T47D (cell line): ENCODE data around the gene COL5A3.

Experiments used
- DNase-seq, 2 experiments: peaks; one replicate each; pipeline versions ENCODE4 v3.0.0 to v3.0.0-alpha.2; 2011 to 2012; ENCODE audit warnings: low read depth in 1 of 2, low spot score in 1 of 2
- JUND ChIP-seq: IDR thresholded peaks from 2 replicates; pipeline ENCODE4 v1.6.1; 2012; ENCODE audit warnings: low read depth
- in situ Hi-C: cut with HindIII; loops from 2 replicates; pipeline ENCODE4 v1.10.0; 2016; ENCODE audit warnings: low sequenced_read_pairs, low pct_unique_long_range_greater_than_20kb

The COL5A3 gene

DNA sequence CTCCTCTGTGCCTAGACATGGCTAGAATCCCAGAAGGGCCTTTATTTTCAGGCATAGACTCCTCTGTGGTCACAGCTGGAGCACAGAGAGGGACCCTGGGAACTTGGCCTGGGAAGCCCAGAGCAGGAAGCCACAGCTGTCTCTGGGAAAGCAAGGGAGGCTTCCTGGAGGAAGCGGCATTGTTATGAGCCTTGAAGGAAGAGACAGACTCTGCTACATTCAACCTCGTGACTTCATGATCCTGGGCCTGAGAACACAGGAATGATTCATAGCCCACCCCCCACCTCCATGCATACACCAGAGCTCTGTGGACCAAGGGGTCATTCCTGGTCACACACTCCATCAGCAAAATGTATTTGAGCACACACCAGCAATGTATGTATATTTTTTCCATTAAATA, 11.6 kb upstream of the COL5A3 start:
- no peak for TF ChIP-seq JUND
- in situ Hi-C loops, result no loop called here
- DNase-seq, result no peak

DNA sequence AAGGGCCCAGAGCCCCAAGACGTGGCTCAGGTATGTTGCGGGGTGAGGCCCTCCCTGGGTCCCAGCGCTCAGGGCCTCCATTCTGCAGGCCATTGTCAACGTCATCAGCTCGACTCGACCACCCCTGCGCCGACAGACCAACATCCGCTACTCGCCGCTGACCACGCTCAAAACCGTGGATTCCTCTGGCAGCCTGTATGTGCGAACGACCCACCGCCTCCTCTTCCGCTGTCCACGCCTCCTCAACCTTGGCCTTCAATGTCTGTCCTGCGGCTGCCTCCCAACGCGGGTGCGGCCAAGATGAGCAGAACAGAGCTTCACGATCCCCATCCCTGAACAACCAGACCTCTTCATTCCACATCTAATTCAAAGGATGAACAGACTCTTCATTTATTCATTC, 11.1 kb upstream of the COL5A3 start:
- in situ Hi-C loops, result no loop called here
- no peak for DNase-seq
- TF ChIP-seq JUND, result no peak

DNA sequence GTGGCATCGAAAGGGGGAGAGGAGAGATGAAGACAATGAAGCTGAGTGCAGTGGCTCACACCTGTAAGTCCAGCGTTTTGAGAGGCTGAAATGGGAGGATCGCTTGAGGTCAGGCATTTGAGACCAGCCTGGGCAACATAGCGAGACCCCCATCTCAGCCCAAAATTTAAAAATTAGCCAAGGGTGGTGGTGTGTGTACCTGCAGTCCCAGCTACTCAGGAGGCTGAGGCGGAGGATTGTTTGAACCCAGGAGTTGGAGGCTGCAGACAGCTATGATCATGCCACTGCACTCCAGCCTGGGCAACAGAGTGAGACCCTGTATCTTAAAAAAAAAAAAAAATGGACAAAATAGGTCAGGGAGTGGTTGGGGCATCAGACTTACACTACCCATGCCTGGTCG, 10.5 kb upstream of the COL5A3 start:
- DNase-seq, result no peak
- in situ Hi-C loops, result no loop called here
- TF ChIP-seq JUND, result no peak

DNA sequence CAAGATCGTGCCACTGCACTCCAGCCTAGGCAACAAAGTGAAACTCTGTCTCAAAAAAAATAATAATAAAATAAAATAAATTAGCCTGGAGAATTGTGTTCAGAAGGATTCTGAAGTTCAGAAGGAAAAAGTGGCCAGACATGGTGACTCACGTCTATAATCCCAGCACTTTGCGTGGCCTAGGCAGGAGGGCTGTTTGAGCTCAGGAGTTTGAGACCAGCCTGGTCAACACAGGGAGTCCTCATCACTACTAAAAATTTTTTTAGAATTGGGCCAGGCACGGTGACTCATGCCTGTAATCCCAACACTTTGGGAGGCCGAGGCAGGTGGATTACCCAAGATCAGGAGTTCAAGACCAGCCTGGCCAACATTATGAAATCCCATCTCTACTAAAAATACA, 8.9 kb upstream of the COL5A3 start:
- in situ Hi-C loops, result no loop called here
- no peak for TF ChIP-seq JUND
- no peak for DNase-seq

DNA sequence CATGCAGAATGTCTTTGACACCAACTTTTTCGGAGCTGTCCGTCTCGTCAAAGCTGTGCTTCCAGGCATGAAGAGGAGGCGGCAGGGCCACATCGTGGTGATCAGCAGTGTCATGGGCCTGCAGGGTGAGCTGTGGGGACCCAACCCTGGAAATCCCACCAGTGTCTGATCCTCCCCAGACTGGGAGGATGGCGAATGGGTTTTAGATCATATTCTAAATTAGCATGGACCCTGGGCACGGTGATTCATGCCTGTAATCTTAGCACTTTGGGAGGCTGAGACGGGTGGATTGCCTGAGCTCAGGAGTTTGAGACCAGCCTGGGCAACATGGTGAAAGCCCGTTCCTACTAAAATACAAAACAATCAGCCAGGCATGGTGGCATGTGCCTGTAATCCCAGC, 8.5 kb upstream of the COL5A3 start:
- no peak for TF ChIP-seq JUND
- in situ Hi-C loops, result no loop called here
- no peak for DNase-seq

DNA sequence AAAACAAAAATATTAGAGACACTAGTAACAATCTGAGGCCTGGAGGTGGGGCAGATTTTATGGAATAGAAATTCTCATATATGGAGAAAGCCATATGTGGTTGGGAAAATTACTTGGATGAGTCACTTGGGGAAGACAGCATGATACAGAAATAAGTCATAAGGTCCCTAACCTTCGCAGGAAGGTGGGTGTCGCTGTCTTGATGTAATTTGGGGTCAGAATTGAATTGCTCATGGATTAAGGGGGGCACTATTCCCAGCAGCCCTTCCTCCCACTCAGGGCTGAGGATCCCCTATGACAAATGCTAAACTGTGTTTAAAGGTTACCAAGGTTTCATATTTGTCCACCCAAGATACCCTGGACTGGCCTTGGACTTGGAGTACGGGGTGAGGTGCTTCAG, 8.0 kb upstream of the COL5A3 start:
- no peak for TF ChIP-seq JUND
- no peak for DNase-seq
- in situ Hi-C loops, result no loop called here

DNA sequence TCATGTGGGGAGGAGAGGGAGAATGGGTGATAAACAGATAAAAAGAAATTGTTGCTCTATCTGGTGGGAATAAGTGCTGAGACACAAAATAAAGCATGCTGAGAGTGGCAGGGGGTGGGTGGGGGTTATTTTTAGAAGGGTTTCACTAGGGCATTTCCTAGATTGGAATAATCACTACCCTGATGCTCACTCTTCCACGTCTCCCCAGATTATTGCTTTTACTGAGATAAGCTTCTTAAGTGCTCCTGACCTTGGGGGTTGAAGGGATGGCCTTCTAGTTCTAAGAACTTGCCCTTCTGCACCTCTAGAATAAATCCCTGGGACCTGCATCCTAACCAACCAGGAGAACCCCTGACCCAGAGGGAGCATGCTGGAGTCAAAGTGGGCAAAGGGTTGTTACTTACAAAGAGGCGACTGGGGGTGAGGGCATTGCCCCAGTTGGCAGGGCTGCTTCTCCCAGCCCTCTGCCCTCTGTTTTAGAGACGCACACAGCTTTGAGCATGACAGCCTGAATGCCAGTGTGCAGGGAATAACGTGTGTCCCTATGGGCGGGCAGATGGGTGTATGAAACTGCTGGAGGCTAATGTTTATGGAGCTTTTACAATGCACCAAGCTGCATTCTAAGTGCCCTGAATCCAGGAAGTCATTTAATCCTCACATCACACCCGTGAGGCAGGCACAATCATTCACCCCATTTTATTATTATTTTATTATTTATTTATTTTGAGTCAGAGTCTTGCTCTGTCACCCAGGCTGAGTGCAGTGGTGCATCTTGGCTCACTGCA, 3.7 kb upstream of the COL5A3 start:
- DNase-seq, result no peak
- TF ChIP-seq JUND, result no peak
- in situ Hi-C loops, result no loop called here

DNA sequence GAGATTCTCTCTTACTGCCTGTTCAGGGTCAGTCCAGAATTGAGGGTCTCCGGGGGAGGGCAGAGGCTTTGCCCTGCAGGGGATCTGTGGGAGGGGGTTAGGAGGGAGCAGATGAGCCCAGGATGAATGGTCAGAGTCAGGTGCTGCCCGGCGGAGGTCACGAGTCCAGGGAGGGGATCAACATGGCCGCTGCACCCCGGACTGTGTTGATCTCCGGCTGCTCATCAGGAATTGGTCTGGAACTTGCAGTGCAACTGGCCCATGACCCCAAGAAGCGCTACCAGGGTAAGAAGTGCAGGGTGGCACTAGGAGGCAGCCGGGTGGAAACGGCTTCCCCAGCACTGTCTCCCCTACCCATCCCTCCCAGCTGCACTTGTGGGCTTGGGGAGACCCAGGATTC, 3.0 kb upstream of the COL5A3 start, which contains the start of gene RDH8:
Gene RDH8 (plus strand): TSS at position 168 of the 400 bp plus-strand sequence. CDS start 15 bp downstream, at position 183.
- in situ Hi-C loops, result no loop called here
- DNase-seq, result no peak
- TF ChIP-seq JUND, result no peak

DNA sequence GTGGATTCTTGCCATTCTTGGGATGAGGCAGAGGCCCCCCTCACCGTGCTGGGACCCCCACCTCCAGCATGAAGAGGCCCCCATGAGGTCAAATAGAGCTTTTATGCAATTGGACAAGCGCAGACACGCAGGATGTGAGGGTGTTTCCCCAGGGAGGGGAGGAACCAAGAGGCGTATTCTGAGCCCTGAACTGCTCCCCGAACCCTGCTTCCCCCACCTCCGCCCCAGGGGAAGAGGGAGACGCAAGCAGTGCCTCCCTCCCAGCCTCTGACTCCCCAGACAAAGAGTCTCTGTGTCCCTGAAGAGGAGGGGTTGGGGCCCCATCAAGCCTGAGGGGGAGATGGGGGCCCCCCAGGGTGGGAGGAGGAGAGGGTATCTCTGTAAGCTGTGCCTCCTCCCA, 1.7 kb upstream of the COL5A3 start:
- no peak for DNase-seq
- TF ChIP-seq JUND, result no peak
- in situ Hi-C loops, result no loop called here

DNA sequence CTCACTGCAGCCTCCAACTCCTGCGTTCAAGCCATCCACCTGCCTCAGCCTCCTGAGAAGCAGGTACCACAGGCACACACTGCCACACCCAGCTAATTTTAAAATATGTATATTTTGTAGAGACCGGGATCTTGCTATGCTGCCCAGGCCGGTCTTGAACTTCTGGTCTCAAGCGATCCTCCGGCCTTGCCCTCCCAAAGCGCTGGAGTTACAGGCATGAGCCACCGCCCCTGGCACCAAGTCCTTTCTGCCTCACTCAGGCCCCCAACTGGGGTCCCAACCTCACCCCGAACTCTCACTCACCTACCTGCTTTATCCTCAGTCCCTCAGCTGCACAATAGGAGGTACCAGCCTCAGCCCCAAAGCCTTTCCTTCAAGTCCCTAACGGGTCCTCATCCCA, 635 bp upstream of the COL5A3 start:
- DNase-seq, result no peak
- no peak for TF ChIP-seq JUND
- in situ Hi-C loops, result no loop called here

DNA sequence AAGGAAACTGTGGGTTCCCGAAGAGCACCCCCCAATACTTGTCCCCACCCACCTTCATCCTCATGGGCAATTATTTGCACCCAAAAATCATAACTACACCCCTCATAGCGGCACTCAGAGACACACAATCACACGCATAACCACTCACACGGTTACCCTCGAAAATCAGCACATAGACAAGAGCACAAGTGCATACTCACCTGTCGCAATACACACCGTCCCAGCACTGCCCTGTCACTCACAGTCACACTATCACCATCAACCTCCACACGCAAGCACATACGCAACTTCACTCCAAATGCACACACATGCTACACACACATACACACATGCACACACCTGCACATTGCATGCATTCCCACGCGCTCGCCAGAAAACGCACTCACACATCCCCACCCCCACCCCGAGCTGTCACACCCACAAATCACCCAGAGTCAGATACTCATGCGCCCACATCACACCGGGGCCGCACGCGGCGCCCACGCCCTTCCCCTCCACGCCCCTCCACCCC, 535 bp downstream of the COL5A3 start:
- no peak for DNase-seq
- in situ Hi-C loops, result no loop called here
- TF ChIP-seq JUND, result no peak

DNA sequence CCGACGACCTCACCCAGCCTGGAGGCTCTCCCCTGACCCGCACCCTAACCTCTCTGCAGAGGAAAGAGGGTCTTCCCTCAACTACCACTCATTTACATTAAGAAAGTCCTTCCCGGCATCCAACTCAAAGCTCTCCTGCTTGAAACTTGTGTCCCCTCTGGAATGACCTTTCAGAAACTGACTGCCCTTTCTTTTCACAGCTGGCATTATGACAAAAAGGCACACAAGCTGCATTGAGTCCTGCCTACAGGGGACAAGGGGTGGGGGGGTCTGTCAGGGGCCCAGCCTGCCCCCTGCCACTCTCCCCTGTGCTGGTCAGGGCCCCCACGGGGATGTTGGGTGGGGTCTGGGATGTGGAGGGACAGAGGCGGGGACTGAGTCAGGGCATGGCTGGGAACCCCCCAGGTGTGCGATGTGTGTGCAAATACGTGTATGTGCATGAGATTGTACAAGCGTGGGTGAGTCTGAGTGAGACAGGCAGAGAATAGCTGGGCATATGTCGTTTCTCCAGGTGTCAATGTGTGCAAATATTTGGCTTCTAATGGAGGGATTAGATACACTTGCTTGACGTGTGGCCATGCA, 2.0 kb downstream of the COL5A3 start:
- no peak for TF ChIP-seq JUND
- in situ Hi-C loops, result no loop called here

DNA sequence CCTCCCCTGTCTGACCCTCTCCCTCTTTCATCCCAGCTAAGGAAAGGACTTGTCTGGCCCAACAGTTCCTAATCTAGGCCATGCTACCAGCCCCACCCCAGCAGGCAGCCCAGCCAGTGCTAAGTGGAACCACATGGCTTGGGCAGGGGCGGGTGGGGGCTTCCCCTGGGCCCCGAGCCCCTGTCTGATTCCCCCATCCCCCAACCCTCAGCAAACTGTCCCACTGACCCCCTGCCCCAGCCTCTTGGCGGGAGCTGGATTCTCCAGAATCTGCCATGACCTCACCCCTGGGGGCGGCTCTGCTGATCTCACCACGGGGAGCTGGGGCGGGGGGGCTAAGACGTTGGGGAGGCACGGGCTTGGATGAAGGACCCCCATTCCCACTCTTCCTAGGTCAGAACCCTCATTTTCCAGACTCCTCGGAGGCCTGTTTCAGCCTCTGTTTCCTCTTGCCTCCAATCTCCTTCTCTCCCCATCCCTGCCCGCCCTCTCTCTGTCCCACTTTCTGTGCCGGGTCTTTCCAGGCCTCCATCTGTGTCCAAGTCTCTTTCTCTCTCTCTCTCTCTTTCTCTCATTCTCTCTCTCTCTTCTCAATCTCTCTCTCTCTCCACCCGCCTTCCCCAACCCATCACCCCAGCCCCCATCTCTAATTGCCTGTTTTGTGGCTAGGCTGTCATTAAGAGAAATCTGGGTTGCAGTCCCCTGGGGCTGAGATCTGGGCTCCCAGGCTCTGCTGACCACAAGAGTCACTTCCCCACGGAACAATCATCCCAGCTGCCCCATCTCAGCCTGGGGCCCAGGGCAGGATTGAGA, 2.7 kb downstream of the COL5A3 start:
- in situ Hi-C loops, result no loop called here
- no peak for TF ChIP-seq JUND
- no peak for DNase-seq

More for the DNA sequence above, 2.0 kb downstream of the COL5A3 start:
- DNase-seq, result no peak
